GM12873 (cell line): Measurements from ENCODE around the gene RAD51B.

Experiments used
- CTCF ChIP-seq: IDR thresholded peaks from 2 replicates; pipeline ENCODE4 v1.5.1; 2012; ENCODE audit warnings: low read depth, mild to moderate bottlenecking, moderate library complexity, low read length, control low read depth; ENCODE audit not compliant: insufficient read depth; ENCODE audit errors: missing control alignments

Gene RAD51B

GRCh38 chr14:68767248-68767645 lies 947.7 kb downstream of the RAD51B start:
- TF ChIP-seq CTCF, result no peak

- TF ChIP-seq CTCF, result no peak
Measured at GRCh38 chr14:68768316-68768715, 948.7 kb downstream of the RAD51B start.

GRCh38 chr14:68770051-68770450 lies 950.5 kb downstream of the RAD51B start:
- no peak for TF ChIP-seq CTCF

- TF ChIP-seq CTCF, result no peak
Measured at GRCh38 chr14:68770553-68771286, 951.1 kb downstream of the RAD51B start.

GRCh38 chr14:68771631-68772030 lies 952.1 kb downstream of the RAD51B start:
- TF ChIP-seq CTCF, result no peak

- TF ChIP-seq CTCF, result no peak
Measured at GRCh38 chr14:68772761-68773381, 953.3 kb downstream of the RAD51B start.

- TF ChIP-seq CTCF, result no peak
Measured at GRCh38 chr14:68774771-68775613, 955.4 kb downstream of the RAD51B start.
